ENCODE data around the gene CUX1.
"Not testable (repeated sequence)": the region's sequence is repeated elsewhere in the genome, so short reads cannot be mapped to it uniquely, and the experiment has no call there.

The CUX1 gene

DNA sequence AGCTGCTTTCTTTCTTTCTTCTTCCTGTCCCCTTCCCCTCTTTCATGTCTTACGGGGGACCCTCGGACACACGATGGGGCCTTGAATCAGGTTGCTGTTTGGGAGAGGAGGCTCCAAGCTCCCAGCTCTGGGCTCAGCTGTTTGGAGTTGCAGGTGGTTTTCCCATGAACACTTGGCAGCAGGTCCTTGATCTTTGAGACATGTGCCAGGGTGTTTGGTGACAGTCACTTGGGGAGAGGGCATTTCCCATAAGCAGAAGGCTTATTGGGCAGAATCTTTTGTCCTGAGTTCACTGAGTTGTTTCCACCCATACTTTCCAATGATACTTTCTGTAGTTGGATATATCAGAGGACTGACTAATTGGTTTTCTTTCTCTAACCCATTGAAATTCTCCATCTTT lies 364.6 kb downstream of the CUX1 start:
- DNase-seq (ENCODE audit: low read depth in 2 of 2) = no peak

DNA sequence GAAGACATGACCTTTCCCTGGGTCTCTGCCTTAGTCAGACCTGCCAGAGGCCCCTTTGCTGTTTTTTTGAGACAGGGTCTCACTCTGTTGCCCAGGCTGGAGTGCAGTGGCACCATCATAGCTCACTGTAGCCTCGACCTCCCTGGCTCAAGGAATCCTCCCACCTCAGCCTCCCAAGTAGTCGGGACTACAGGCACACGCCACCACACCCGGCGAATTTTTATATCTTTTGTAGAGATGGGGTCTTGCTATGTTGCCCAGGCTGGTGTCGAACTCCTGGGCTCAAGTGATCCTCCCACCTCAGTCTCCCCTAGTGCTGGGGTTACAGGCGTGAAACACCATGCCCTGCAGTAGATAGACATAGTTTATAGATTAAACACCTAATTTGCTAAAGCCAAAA lies 366.4 kb downstream of the CUX1 start:
- DNase-seq (ENCODE audit: low read depth in 2 of 2) = not testable (repeated sequence)

- no peak for DNase-seq (ENCODE audit: low read depth in 2 of 2)
These were observed 366.9 kb downstream of the CUX1 start for GRCh38 chr7:102184303-102184702.

- DNase-seq (ENCODE audit: low read depth in 2 of 2) = no peak
These were observed 368.4 kb downstream of the CUX1 start for GRCh38 chr7:102185796-102186195.

DNA sequence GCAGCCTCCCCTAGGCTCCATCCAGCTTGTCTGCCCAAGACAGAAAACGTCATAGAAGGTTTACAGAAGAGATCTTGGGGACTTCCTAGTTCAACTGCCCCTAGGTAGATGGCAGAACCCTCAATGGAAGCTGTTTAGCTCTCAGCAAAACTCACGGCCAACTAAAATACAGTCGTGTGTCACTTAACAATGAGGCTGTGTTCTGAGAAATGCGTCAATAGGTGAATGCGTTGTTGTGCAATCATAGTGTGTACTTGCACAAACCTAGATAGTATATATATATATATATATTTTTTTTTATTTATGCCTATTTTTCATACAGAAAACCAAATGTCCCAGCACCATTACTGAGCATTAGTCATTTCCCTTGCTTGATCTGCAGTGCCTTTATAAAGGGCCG lies 368.9 kb downstream of the CUX1 start:
- no peak for DNase-seq (ENCODE audit: low read depth in 2 of 2)

- DNase-seq (ENCODE audit: low read depth in 2 of 2) = no peak
These were observed 371.3 kb downstream of the CUX1 start for GRCh38 chr7:102188746-102189145.

DNA sequence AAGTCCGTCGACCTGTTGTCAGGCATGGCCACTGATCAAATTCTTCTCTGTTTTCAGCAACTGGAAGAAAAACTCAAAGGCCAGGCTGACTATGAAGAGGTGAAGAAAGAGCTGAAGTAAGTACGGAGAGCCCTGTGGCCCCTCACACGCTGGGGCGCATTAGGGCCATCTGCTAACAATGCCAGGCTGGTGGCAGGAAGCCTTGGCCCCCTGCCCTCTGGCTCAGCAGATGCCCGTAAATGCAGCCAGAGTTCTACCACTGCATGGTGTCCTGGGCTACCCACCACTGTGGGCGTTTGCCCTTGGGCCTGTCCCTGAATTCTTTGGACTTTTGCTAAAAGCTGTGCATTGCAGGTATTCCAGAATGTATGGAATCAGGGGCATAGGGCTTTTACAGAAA lies 372.3 kb downstream of the CUX1 start:
- DNase-seq (ENCODE audit: low read depth in 2 of 2) = no peak

DNA sequence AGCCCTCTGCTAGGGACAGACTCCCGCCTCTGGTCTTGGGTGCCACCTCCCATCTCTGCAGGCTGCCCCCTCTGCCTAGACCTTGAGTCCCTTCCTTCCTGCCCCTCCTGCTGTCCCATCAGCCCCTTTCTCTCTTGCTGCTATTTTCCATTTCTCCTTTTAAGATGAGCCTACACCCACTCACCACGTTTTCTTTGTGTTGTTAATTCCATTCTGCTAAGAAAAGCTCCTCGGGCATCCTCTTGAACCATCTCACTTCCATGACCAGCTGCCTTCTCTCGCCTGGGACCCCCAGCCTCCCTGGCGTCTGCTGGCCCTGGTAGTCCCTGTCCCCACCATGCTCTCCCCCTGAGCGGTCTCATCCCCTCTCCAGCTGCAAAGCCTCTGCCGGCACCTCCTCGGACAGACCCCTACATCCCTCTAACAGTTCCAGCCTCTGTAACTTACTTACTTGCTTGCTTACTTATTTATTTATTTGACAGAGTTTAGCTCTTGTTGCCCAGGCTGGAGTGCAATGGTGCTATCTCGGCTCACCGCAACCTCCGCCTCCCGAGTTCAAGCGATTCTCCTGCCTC lies 373.4 kb downstream of the CUX1 start:
- DNase-seq (ENCODE audit: low read depth in 2 of 2) = no peak

DNA sequence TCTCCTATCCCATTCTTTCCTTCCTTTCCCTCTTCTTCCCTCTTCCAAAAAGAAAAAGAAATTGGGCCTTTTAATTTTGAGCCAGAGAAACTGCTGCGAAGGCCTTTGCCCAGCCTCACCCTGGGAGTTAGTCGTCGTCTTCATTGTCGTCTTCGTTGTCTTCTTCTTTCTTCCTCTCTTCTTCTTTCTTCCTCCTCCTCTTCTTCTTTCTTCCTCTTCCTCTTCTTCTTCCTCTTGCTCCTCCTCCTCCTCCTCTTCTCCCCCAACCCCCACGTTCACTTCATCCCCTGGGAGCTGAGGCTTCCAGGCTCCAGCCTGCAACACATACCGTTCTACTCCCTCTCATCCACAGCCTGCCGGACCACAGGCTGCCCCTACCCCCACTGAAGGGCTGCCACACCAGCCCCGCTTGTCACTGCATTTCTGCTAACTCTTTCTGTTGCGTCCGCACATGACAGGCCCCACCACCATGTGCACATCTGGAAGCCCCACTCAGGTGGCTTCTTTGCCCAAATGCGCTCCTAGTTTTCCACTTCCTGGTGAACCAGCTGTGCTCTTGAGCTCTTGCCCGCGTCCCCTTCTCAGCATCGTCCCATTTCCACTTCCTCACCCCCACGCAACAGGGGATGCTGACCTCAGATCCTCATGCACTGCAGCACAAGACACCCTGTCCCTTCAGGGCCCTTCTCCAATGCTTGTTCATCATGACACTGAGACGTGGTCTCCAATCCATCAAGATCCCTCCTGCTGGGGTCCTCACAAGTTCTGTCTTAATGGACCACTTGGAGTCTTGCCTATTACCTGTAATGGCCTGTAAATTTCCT lies 374.3 kb downstream of the CUX1 start:
- no peak for DNase-seq (ENCODE audit: low read depth in 2 of 2)

GRCh38 chr7:102192790-102193189 lies 375.4 kb downstream of the CUX1 start:
- DNase-seq (ENCODE audit: low read depth in 2 of 2) = no peak

- no peak for DNase-seq (ENCODE audit: low read depth in 2 of 2)
These were observed 376.4 kb downstream of the CUX1 start for GRCh38 chr7:102193806-102194205.

GRCh38 chr7:102195361-102195760 lies 377.9 kb downstream of the CUX1 start:
- no peak for DNase-seq (ENCODE audit: low read depth in 2 of 2)

DNA sequence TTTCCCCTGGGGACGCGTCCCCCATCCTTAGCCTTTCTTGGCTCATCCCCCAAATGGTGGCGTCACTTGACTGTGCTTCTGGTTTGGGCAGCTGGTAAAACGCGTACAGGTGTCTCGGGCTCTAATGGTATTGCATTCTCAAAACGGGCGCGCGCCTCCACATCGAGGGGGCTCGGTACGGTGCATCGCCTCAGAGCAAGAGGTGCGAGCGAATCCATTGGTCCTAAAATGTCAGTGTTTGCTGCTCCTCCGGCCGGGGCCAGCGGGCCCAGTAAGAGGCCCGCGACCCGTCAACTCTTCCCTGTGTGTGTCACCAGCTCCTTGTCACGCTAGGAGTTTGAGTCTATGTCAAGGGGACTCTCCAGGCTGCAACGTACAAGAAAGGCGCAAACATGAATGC lies 378.6 kb downstream of the CUX1 start:
- DNase-seq (ENCODE audit: low read depth in 2 of 2) = no peak

DNA sequence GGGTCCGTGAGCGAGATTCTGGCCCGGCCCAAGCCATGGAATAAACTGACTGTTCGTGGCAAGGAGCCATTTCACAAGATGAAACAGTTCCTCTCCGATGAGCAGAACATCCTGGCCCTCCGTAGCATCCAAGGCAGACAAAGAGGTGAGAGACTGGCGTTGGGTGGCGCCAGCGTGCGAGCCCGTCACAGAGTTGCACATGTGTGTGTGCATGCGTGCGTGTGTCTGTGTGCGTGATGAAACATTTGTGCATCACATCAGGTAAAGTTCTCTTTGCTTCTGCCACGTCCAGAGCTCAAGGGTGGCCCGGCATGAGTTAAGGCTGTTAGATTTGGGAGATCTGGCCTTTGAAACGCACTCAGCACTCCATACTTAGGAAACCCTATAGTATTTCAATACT lies 379.7 kb downstream of the CUX1 start:
- DNase-seq (ENCODE audit: low read depth in 2 of 2) = no peak

DNA sequence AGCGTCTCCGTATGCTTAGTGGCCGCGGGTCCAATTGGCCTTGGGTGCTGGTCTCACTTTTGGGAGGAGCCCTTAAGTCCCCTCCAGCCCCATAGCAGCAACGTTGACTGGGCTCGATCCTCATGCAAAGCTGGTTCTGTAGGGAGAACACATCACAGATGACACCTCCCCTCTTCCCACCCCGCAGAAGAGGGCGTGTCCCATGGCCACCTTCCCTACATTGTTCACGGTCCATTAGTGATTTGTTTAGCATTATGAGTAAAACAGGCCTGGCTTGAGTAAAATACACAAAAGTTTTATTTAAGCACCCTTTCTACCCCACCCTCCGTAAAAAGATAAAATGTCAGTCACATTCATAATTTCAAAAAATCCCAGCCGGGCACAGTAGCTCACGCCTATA lies 380.2 kb downstream of the CUX1 start:
- no peak for DNase-seq (ENCODE audit: low read depth in 2 of 2)

DNA sequence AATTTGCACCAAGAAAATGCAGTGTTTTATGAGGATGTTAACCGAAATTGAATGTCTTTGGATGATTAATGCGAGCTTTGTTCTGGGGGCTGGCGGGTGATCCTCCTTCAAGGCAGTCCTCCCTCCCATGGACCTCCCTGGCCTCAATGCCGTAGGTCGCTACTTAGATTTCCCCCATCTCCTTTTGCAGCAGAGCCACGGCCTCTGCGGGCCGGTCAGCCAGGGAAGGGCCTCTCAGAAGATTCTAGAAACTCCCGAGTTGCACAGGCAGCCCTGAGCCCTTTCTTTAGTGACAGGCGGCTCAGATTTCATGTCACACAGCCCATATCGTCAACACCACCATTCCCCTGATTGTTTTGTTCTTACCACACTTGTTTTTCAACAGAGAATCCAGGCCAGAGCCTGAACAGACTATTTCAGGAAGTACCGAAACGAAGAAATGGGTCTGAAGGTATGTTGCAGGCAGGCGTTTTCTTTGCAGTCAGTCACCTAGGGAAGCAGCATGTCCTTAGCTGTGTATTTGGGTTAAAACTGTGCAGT lies 381.1 kb downstream of the CUX1 start:
- DNase-seq (ENCODE audit: low read depth in 2 of 2) = no peak

DNA sequence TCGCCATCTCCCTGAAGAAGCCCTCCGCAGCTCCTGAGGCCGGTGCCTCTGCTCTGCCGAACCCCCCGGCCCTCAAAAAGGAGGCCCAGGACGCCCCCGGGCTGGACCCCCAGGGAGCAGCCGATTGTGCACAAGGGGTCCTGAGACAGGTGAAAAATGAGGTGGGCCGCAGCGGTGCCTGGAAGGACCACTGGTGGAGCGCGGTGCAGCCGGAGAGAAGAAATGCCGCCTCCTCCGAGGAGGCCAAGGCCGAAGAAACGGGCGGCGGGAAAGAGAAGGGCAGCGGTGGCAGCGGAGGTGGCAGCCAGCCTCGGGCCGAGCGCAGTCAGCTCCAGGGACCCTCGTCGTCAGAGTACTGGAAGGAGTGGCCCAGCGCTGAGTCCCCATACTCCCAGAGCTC lies 384.1 kb downstream of the CUX1 start:
- DNase-seq (ENCODE audit: low read depth in 2 of 2) = no peak

DNA sequence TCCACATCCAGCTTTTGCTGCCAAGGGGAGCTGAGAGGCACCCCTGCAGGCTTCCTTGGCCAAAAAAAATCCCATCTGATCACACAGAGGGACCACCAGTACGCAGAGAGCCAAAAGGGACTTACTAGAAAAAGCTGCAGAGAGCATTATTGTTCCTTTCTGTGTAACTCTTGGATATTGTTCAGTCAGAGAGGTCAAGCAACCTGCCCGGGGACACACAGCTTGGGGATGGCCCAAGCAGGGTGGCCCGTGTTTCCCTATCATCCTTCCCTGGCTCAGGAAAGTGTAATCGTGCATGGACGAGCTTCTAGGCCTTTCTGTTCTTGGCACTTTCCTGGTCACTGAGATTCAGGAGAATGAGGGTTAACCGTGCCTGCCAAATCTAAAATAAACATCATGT lies 385.1 kb downstream of the CUX1 start:
- no peak for DNase-seq (ENCODE audit: low read depth in 2 of 2)

DNA sequence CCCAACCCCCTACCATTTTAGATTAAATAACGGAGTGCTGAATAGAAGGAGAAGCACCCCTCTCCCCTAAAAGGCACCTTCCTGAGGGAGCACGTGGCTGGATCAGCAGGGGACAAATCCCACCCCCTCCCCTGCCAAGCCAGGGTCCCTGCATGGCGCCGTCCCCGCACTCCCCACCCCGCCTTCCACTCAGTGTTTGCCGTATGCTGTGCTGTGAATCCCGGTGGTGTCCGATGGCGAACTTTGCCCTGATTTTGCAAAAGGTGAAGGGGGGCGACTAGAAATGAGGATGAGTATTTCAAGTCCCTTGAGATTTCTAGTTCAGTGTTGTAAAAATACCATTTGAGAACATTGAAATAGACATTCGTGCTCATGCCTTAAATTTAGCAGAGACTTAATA lies 385.8 kb downstream of the CUX1 start:
- DNase-seq (ENCODE audit: low read depth in 2 of 2) = no peak

- DNase-seq (ENCODE audit: low read depth in 2 of 2) = no peak
These were observed 386.8 kb downstream of the CUX1 start for GRCh38 chr7:102204212-102204611.

DNA sequence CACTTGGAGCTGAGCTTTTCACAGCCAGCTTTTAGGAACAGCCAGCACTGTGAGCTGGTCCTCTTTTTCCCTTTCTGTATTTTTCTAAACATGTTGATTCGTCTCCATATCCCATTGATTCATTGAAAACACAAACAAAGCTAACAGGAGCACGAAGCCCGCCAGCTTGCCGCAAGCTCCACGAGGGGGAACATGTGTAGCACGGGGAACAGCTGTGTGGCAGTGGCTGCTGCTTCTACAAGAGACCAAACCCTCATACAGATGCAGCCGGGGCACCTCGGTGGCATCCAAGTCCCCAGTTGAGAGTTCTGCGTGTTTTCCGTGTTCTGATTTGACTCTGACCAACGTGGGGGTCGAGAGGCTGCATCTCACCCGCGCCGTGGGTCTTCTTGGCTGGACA lies 388.5 kb downstream of the CUX1 start:
- no peak for DNase-seq (ENCODE audit: low read depth in 2 of 2)

DNA sequence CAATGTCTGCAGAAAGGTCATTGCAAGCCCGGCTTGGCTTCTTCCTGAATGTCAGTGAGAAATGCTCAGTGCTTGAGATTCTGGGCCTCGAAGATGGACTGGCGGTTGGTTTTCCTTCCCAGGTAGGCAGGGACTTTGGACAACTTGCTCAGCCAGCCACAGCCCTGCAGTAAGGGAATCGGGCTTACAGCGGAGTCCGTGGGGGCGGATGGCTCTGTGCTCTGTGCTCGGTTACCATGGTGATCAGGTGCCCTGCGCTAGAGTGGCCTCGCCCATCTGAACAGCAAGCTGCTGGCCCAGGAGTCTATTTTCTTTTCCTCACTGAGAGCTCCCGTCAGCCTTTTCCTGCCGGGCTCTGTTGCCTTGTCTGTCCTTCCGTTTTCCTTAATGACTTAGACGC lies 391.4 kb downstream of the CUX1 start:
- no peak for DNase-seq (ENCODE audit: low read depth in 2 of 2)

GRCh38 chr7:102210787-102211186 lies 393.4 kb downstream of the CUX1 start:
- DNase-seq (ENCODE audit: low read depth in 2 of 2) = no peak

Data from stimulated activated CD4-positive, alpha-beta T cell treated with anti-CD3 and anti-CD28 coated beads, Interleukin-1b, Interleukin-23, amount 100 ng/mL, for 1 hour (primary cell).